Type B pancreatic cell (in vitro differentiated cells): ENCODE results near the gene PPM1J. TPM values are rescaled to one million over a fixed set of nuclear protein-coding genes. Genes with fewer than 3 reads are reported as not detected.

Experiments used
- DNase-seq: peaks from one replicate; pipeline ENCODE4 v3.0.0; 2021; ENCODE audit warnings: mixed read lengths; ENCODE audit not compliant: unreplicated experiment; ENCODE audit errors: extremely low spot score
- H3K27ac Mint-ChIP-seq: 2 replicates; pipeline ENCODE4 v1.8.0; 2021; ENCODE audit warnings: mild to moderate bottlenecking, mixed read lengths
- H3K27me3 Mint-ChIP-seq: 2 replicates; pipeline ENCODE4 v1.8.0; 2021; ENCODE audit warnings: mixed read lengths
- H3K36me3 Mint-ChIP-seq: 2 replicates; pipeline ENCODE4 v1.8.0; 2021; ENCODE audit warnings: mixed read lengths
- H3K4me1 Mint-ChIP-seq: one replicate; pipeline ENCODE4 v1.8.0; 2021; ENCODE audit warnings: mixed read lengths; ENCODE audit not compliant: unreplicated experiment
- H3K4me3 Mint-ChIP-seq: 2 replicates; pipeline ENCODE4 v1.8.0; 2021; ENCODE audit warnings: mild to moderate bottlenecking, mixed read lengths
- H3K9me3 Mint-ChIP-seq: 2 replicates; pipeline ENCODE4 v1.8.0; 2021; ENCODE audit warnings: mixed read lengths
- CTCF ChIP-seq: fragments of 200-600 bp; sonication (generic); conservative IDR thresholded peaks from 2 replicates; pipeline ENCODE4 v1.5.0; 2021; ENCODE audit warnings: antibody characterized with exemption, mild to moderate bottlenecking
- total RNA-seq: library from RNA; stranded (reverse); gene quantifications from 2 replicates; pipeline ENCODE4 v1.2.1, GENCODE V29; 2021; ENCODE audit warnings: low replicate concordance

Gene PPM1J
- total RNA-seq, 1 donor from 2014 or later: 2.5 TPM

DNA sequence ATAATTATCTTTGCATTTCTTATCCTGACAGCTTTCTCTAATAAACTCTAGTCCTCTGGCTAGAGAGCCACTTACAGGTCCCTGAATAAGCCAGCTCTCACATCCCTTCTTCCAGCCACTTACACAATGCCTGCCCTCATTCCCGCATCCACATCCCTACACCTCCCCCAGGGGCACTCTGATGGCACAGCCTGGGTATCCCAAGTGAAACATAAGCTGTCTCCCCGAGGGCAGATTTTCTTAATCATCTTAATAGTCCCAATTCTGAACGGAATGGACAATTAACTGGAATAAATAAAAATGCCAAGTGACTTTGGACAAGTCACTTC, 13.1 kb downstream of the PPM1J start:
- peak overlapping the region; percentile 44 for H3K27ac Mint-ChIP-seq
- no peak for TF ChIP-seq CTCF
- no peak for DNase-seq
- no peaks in the 10 kb centered on the region for H3K27me3 Mint-ChIP-seq
- peaks cover 27% of the 10 kb centered on the region for H3K36me3 Mint-ChIP-seq
- peak overlapping the region; percentile 42 for H3K4me3 Mint-ChIP-seq
- no peaks in the 10 kb centered on the region for H3K9me3 Mint-ChIP-seq
- H3K4me1 Mint-ChIP-seq: peaks cover 67% of the 10 kb centered on the region

DNA sequence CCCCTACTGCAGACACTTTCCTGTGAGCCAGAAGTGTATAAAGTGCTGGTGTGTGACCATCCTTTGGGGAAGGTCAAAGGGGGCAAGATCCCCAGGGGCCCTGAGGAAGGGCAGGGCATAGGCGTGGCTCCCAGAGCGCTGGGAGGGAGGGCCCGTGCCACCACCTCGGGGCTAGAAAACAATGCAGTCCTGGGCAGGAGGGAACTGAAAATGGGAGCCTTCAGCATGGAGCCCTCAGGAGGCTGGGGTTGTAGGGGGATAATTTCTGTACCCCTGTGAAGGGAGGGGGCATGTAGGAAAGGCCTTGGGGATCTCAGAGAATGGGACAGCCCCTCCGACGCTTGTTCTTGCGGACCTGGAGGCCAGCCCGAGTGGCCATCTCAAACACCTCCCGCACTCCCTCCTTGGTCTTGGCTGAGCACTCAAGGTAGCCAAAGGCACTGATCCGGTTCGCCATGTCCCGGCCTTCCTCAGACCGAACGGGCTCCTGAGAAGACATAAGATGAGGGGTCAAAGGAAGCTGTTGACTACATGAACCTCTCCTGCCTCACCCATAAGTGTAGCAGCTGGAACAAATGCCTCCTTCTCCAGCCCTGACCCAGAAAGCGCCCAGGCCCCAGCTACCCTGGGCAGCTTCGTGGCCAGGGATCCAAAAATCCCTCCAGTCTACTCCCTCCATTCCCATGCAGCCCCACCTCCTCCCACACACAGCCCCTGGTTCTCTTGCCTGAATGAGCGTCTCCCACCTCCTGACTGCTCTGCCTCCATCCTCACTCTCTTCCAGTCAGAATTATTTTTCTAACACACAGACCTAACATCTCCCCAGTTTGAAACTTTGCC, 13.7 kb downstream of the PPM1J start:
- peak overlapping the region; percentile 82 for H3K4me3 Mint-ChIP-seq

GRCh38 chr1:112700290-112701226, 14.6 kb downstream of the PPM1J start:
- peak overlapping the region; percentile 96 for H3K27ac Mint-ChIP-seq
- peak overlapping the region; percentile 82 for H3K4me3 Mint-ChIP-seq
- H3K4me1 Mint-ChIP-seq: peaks cover 65% of the 10 kb centered on the region
- TF ChIP-seq CTCF: peak; percentile 34
- no peaks in the 10 kb centered on the region for H3K9me3 Mint-ChIP-seq
- H3K27me3 Mint-ChIP-seq: no peaks in the 10 kb centered on the region
- H3K36me3 Mint-ChIP-seq: peaks cover 30% of the 10 kb centered on the region
- DNase-seq: peak; percentile 90

More for the DNA sequence above, 13.7 kb downstream of the PPM1J start:
- H3K9me3 Mint-ChIP-seq: no peaks in the 10 kb centered on the region
- no peak for DNase-seq
- H3K27ac Mint-ChIP-seq: peak overlapping the region; percentile 96
- peaks cover 67% of the 10 kb centered on the region for H3K4me1 Mint-ChIP-seq
- no peaks in the 10 kb centered on the region for H3K27me3 Mint-ChIP-seq
- H3K36me3 Mint-ChIP-seq: peaks cover 30% of the 10 kb centered on the region
- no peak for TF ChIP-seq CTCF

DNA sequence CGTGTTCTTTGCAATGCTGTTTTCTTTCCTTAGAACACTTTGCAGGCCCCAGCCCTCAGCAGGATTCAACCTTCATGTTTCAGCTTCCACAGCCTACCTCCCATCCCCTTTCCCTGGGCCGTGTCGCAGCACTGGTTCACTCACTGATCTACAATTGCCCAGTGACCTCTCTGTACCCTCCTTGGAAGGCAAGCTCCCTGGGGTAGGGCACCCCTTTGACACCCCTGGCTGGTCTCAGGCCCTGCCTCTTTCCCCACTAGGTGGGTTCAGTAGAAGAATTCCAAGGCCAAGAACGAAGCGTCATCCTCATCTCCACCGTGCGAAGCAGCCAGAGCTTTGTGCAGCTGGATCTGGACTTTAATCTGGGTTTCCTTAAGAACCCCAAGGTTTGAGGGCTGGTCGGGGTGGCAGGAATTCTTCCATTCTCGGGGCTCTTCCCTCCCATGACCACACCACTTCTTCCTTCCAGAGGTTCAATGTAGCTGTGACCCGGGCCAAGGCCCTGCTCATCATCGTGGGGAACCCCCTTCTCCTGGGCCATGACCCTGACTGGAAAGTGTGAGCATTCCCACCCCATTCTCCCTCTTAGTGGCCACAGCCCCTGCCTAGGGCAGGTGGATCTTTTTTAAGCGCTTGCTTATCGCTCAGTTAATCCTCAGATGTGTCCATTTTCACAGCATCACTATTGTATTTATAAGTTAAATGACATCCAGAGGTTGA, 15.5 kb downstream of the PPM1J start:
- Mint-ChIP-seq H3K27me3 (no peaks in the 10 kb centered on the region), H3K9me3 (no peaks in the 10 kb centered on the region), H3K36me3 (peaks cover 30% of the 10 kb centered on the region), H3K4me1 (peaks cover 55% of the 10 kb centered on the region), H3K4me3 (peak overlapping the region; percentile 68), H3K27ac (peak overlapping the region; percentile 96)
- peak; percentile 63 for DNase-seq
- no peak for TF ChIP-seq CTCF
